Adrenal gland (tissue), 5 donors: ENCODE measurements around the gene MECR.

Source experiments
- POLR2A ChIP-seq, 2 donors: fragments of 450-650 bp; IDR thresholded peaks; one replicate each; pipeline ENCODE4 v1.6.1; 2017; ENCODE audit warnings: antibody characterized with exemption in 2 of 2, mild to moderate bottlenecking in 2 of 2, moderate library complexity in 1 of 2
- TF ChIP-seq, protein P1 (sequence below), 6 experiments: fragments of 450-650 bp in 4 of 6; fragments of 200-600 bp in 2 of 6; sonication (generic) in 1 of 6; IDR thresholded peaks; 1 replicate in 5 of 6; 2 replicates in 1 of 6; pipeline versions ENCODE4 v1.5.1 to v1.8.0; 2016 to 2021; ENCODE audit warnings: antibody characterized with exemption in 6 of 6, mild to moderate bottlenecking in 2 of 6, moderate library complexity in 1 of 6
- donor health status: DM: no; HTN: no; CAD: no.

GRCh38 chr1:29230553-29231378 lies at the start of gene MECR:
- TF ChIP-seq, protein P1, sequence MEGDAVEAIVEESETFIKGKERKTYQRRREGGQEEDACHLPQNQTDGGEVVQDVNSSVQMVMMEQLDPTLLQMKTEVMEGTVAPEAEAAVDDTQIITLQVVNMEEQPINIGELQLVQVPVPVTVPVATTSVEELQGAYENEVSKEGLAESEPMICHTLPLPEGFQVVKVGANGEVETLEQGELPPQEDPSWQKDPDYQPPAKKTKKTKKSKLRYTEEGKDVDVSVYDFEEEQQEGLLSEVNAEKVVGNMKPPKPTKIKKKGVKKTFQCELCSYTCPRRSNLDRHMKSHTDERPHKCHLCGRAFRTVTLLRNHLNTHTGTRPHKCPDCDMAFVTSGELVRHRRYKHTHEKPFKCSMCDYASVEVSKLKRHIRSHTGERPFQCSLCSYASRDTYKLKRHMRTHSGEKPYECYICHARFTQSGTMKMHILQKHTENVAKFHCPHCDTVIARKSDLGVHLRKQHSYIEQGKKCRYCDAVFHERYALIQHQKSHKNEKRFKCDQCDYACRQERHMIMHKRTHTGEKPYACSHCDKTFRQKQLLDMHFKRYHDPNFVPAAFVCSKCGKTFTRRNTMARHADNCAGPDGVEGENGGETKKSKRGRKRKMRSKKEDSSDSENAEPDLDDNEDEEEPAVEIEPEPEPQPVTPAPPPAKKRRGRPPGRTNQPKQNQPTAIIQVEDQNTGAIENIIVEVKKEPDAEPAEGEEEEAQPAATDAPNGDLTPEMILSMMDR (IDR thresholded peaks at IDR 0.05): peak in 1 of 6 experiments; percentile 9
- peak; percentile 51 to 66 for TF ChIP-seq POLR2A (IDR thresholded peaks at IDR 0.05)
